Measurements from ENCODE around the gene LASP1NB.
"Not testable (repeated sequence)": the region's sequence is repeated elsewhere in the genome, so short reads cannot be mapped to it uniquely, and the experiment has no call there.

Gene LASP1NB

GRCh38 chr17:38918916-38919315 is 6.5 kb upstream of the LASP1NB start:
- no peak for DNase-seq

- DNase-seq: no peak
These were observed 5.9 kb upstream of the LASP1NB start for GRCh38 chr17:38919316-38920078.

GRCh38 chr17:38920374-38921291 is 4.8 kb upstream of the LASP1NB start:
- no peak for DNase-seq

GRCh38 chr17:38921756-38922411 is 3.5 kb upstream of the LASP1NB start:
- no peak for DNase-seq

GRCh38 chr17:38922538-38923297 is 2.7 kb upstream of the LASP1NB start:
- DNase-seq: peak in 1 of 2 experiments; percentile 44

GRCh38 chr17:38926293-38927070 is 1.1 kb downstream of the LASP1NB start:
- no peak for DNase-seq

- not testable (repeated sequence) for DNase-seq
These were observed 5.4 kb downstream of the LASP1NB start for GRCh38 chr17:38930782-38931181.

- DNase-seq: not testable (repeated sequence)
These were observed 8.5 kb downstream of the LASP1NB start for GRCh38 chr17:38933962-38934361.

GRCh38 chr17:38939987-38940386 is 14.6 kb downstream of the LASP1NB start:
- DNase-seq: no peak

GRCh38 chr17:38940404-38940803 is 15.0 kb downstream of the LASP1NB start:
- no peak for DNase-seq

- no peak for DNase-seq
These were observed 17.4 kb downstream of the LASP1NB start for GRCh38 chr17:38942696-38943334.

GRCh38 chr17:38943607-38944006 is 18.2 kb downstream of the LASP1NB start:
- no peak for DNase-seq

- DNase-seq: no peak
These were observed 21.8 kb downstream of the LASP1NB start for GRCh38 chr17:38947189-38947588.

GRCh38 chr17:38953800-38954199 is 28.4 kb downstream of the LASP1NB start:
- not testable (repeated sequence) for DNase-seq

- peak in 1 of 2 experiments; percentile 65 for DNase-seq
These were observed 32.9 kb downstream of the LASP1NB start for GRCh38 chr17:38958326-38958725.

- peak; percentile 25 to 78 for DNase-seq
These were observed 33.3 kb downstream of the LASP1NB start for GRCh38 chr17:38958756-38959155.

- DNase-seq: no peak
These were observed 34.1 kb downstream of the LASP1NB start for GRCh38 chr17:38959508-38959907.

GRCh38 chr17:38960402-38960801 is 35.0 kb downstream of the LASP1NB start:
- no peak for DNase-seq

- no peak for DNase-seq
These were observed 36.0 kb downstream of the LASP1NB start for GRCh38 chr17:38961413-38961812.

GRCh38 chr17:38967290-38967738 is 41.9 kb downstream of the LASP1NB start, which contains the start of gene FBXO47:
Gene FBXO47 (minus strand): TSS chr17:38967403. CDS start chr17:38963025, 4,378 bp downstream.
- peak in 1 of 2 experiments; percentile 56 for DNase-seq

GRCh38 chr17:38969281-38969680 is 43.9 kb downstream of the LASP1NB start:
- no peak for DNase-seq
